Vagina (tissue), 2 donors: ENCODE data around the gene CYB5A.

Source experiments
- CTCF ChIP-seq, 3 experiments: fragments of 450-650 bp in 2 of 3; fragments of 200-600 bp in 1 of 3; sonication (generic) in 1 of 3; IDR thresholded peaks; one replicate each; pipeline ENCODE4 v1.5.1; 2017 to 2019; ENCODE audit warnings: antibody characterized with exemption in 3 of 3, mild to moderate bottlenecking in 2 of 3, moderate library complexity in 2 of 3
- POLR2A ChIP-seq, 2 donors: fragments of 450-650 bp; IDR thresholded peaks; one replicate each; pipeline ENCODE4 v1.6.1; 2017; ENCODE audit warnings: antibody characterized with exemption in 2 of 2, mild to moderate bottlenecking in 2 of 2, moderate library complexity in 2 of 2

GRCh38 chr18:74292541-74292858 lies 737 bp upstream of the CYB5A start:
- no peak for TF ChIP-seq CTCF (IDR thresholded peaks at IDR 0.05)
- no peak for TF ChIP-seq POLR2A (IDR thresholded peaks at IDR 0.05)
